Choroid plexus epithelial cell (primary cell): Measurements from ENCODE around the gene TNS4.

Experiments
- DNase-seq: peaks from one replicate; pipeline ENCODE4 v3.0.0-alpha.2; 2010; ENCODE audit warnings: low read depth
- H3K4me3 ChIP-seq: 2 replicates; pipeline ENCODE4 v1.5.1; 2011; ENCODE audit warnings: low read depth, mild to moderate bottlenecking, control low read depth, low read length, moderate library complexity
- TF ChIP-seq, protein P1 (sequence below): conservative IDR thresholded peaks from 2 replicates; pipeline ENCODE4 v1.5.1; 2011; ENCODE audit warnings: low read depth, mild to moderate bottlenecking, control low read depth, inconsistent platforms, low read length, moderate library complexity

TNS4 gene

DNA sequence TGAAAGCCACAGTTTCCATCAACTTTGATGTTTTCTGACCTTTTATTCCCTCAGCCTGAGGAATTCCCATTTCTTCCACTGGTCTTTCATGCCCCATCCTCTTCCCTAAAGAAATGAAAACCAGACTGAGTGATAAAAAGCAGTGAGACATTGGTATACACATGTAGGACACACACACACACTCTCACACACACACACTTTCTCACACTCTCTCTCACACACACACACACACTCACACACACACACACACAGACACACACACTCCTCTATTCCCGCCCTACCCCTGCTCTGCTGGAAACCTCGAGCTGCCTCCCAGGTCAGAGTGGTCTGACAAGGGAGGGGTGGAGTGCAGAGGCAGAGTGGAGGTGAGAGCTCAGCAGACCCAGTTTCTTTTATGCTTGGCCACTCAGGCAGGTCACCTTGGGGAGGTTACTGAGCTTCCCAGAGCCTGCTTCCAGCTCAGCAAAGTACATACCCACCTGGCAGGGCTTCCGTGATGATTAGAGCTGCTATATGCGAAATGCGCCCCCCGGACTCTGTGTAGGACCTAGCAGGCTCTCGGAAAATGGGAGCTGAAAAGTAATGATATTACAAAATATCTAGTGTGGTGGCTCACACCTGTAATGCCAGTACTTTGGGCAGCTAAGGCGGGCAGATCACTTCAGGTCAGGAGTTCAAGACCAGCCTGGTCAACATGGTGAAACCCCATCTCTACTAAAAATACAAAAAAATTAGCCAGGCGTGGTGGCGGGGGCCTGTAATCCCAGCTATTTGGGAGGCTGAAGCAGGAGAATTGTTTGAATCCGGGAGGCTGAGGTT, 33.2 kb upstream of the TNS4 start:
- peak; percentile 61 for DNase-seq
- TF ChIP-seq, protein P1, sequence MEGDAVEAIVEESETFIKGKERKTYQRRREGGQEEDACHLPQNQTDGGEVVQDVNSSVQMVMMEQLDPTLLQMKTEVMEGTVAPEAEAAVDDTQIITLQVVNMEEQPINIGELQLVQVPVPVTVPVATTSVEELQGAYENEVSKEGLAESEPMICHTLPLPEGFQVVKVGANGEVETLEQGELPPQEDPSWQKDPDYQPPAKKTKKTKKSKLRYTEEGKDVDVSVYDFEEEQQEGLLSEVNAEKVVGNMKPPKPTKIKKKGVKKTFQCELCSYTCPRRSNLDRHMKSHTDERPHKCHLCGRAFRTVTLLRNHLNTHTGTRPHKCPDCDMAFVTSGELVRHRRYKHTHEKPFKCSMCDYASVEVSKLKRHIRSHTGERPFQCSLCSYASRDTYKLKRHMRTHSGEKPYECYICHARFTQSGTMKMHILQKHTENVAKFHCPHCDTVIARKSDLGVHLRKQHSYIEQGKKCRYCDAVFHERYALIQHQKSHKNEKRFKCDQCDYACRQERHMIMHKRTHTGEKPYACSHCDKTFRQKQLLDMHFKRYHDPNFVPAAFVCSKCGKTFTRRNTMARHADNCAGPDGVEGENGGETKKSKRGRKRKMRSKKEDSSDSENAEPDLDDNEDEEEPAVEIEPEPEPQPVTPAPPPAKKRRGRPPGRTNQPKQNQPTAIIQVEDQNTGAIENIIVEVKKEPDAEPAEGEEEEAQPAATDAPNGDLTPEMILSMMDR, result no peak
- H3K4me3 ChIP-seq, result no peak overlapping the region

DNA sequence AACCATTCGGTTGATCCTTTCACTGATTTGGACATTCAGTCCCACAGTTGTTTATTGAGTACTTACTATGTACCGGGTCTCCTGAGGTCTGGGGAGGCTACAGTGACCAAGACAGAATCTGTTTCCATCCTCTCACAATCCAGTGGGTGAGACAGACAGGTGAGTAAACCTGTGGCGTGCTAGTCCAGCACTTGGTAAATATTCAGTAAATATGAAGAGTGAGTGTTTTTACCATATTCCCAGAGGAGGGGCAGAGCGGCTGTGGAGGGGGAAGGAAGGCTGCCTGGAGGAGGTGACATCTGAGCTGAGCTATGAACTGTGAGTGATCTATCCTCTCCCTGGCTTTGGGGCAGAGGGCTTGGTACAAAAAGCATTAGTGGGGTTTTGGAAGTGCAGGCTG, 32.5 kb upstream of the TNS4 start:
- TF ChIP-seq, protein P1, result no peak
- DNase-seq, result no peak

DNA sequence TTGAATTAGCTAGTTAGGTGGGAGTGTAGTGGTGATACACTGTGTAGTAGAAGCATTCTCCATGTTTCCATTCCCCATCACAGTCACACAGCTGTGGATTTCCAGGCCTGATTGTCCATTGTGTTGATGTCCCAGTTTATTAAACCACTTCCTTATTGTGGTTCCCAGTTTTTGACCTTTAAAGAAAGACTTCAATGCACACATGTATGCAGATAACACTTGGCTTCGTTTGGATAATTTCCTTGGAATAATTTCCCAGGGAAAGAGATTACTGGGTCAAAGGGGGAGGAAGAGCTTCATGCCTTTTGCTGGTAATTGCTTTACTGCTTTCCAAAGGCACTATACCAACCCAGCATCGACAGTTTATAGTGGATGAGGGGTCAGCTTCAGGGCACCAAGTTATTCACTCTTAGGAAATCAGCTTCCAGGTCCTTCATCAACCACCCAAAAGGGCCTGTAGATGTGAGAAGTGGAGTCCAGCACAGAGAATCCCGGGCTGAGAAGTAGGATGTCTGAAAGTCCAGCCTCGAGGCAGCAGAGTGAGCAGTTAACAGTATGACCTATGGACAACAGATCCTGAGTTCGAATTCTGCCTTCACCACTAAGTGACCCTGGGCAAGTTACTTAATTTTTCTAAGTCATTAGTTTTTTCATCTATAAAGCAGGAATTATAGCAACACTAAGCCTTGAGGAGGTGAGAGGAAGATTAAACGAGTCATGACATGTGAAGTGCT, 31.3 kb upstream of the TNS4 start:
- H3K4me3 ChIP-seq, result no peak overlapping the region
- DNase-seq, result no peak
- TF ChIP-seq, protein P1, result no peak

More for the DNA sequence above, 32.5 kb upstream of the TNS4 start:
- no peak overlapping the region for H3K4me3 ChIP-seq

DNA sequence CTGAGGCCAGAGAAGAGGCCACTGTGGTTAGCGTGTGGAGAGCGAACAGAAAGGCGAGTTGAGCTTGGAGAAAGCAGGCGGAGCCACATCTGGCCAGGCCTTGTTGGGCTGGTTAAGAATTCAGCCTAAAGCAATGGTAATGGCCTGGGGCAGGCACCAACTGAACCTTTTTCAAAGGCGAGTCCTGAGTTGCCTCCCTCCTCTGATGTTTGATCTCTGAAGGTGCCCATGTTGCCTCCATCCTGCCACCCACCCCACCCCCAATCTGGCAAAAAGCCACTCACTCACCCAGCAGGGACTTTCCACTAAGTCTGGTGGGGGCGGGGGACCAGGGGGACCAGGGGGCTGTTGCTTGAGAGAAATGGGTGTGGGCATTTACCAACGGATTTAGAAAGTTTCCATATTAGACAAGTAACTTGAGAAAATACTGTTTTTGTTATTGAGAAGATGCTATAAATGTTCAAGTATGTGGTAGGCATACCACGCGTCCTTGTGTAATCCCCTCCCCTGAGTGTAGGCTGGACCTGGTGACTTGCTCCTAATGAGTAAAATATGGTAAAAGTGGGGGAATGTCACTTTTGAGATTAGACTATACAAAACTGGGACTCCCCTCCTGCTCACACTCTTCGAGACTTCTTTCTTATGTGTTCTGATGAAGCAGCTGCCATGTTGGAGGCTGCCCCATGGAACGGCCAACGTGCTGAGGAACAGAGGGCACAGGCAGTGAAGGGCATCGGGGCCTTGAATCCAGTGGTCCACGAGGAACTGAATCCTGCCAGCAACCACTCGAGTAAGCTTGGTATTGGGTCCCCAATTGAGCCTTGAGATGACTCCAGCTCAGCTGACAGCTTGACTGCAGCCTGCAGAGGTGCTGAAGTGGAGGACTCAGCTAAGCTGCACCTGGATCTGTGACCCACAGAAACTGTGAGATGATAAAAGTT, 29.9 kb upstream of the TNS4 start:
- no peak overlapping the region for H3K4me3 ChIP-seq
- TF ChIP-seq, protein P1, result no peak
- no peak for DNase-seq

DNA sequence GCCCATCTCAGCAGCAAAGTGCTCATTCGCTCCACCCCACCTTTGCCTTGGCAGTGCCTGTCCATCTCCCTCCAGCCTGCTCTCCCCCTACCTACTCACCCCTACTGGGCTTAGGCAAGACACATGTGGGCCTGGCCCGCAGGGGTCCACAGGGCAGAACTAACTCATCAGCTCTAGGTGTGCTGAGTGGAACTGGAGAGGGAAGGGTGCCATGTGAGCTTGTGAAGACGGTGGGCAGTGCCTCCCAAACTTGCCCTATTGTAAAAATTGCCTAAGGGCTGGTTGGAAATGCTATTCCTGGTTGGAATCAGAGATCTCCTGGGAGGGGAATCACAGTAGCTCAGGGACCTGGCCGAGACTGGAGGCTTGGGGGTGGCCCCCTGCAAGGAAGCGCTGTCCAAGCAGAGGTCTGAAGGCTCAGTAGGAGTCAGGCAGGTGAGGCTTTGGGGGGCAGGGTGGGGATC, 29.1 kb upstream of the TNS4 start:
- TF ChIP-seq, protein P1, result no peak
- H3K4me3 ChIP-seq, result no peak overlapping the region
- DNase-seq, result no peak

DNA sequence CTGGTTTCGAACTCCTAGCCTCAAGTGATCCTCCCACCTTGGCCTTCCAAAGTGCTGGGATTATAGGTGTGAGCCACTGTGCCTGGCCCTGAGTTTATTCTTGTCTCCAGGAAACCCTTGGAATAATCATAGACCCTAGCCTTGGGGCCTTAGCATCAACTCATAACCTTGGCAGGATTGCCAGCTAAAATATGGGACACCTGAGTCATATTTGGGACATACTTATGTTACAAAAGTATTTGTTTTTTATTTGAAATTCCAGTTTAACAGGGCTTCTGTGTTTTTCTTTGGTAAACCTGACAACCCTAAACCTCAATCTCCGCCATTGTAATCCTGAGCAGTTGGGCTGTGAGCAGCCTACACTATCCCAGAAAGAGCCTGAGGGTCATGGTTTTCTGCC, 28.6 kb upstream of the TNS4 start:
- DNase-seq, result no peak
- TF ChIP-seq, protein P1, result no peak
- no peak overlapping the region for H3K4me3 ChIP-seq
